HepG2 (cell line): ENCODE data around the gene ARPIN.

Source experiments
- ATF3 ChIP-seq: sonication (generic); formaldehyde crosslinking; IDR thresholded peaks from 2 replicates; pipeline ENCODE4 v1.4.0; 2020; ENCODE audit warnings: missing genetic modification reagents
- CTCF ChIP-seq: sonication (generic); formaldehyde crosslinking; IDR thresholded peaks from 2 replicates; pipeline ENCODE4 v1.5.0; 2020; ENCODE audit warnings: mild to moderate bottlenecking, missing genetic modification reagents, moderate library complexity
- IKZF1 ChIP-seq: fragments of 450-650 bp; IDR thresholded peaks from 2 replicates; pipeline ENCODE4 v1.7.1; 2016
- ZNF780A ChIP-seq: sonication (generic); formaldehyde crosslinking; IDR thresholded peaks from 2 replicates; pipeline ENCODE4 v1.8.0; 2022; ENCODE audit warnings: mild to moderate bottlenecking, missing genetic modification reagents, moderate library complexity

- no peak for TF ChIP-seq IKZF1
- TF ChIP-seq ATF3 (CRISPR knock-in tag), result no peak
- TF ChIP-seq CTCF (CRISPR knock-in tag), result no peak
- no peak for TF ChIP-seq ZNF780A
Observed at GRCh38 chr15:89936786-89937265, 24.1 kb upstream of the ARPIN start.
